A673 (cell line): ENCODE data around the gene CMC2.

ENCODE experiments used
- EZH2 ChIP-seq: fragments of 200-600 bp; sonication (generic); IDR thresholded peaks from 2 replicates; pipeline ENCODE4 v1.6.1; 2017; ENCODE audit warnings: borderline replicate concordance, low read depth, mild to moderate bottlenecking, mixed read lengths, antibody characterized with exemption, low read length; ENCODE audit not compliant: poor library complexity, severe bottlenecking
- TF ChIP-seq, protein P1 (sequence below): fragments of 300-800, 200-600 bp; sonication (generic); conservative IDR thresholded peaks from 2 replicates; pipeline ENCODE4 v1.5.1; 2017; ENCODE audit warnings: low read depth, mild to moderate bottlenecking, antibody characterized with exemption, low read length, moderate library complexity, mixed read lengths

DNA sequence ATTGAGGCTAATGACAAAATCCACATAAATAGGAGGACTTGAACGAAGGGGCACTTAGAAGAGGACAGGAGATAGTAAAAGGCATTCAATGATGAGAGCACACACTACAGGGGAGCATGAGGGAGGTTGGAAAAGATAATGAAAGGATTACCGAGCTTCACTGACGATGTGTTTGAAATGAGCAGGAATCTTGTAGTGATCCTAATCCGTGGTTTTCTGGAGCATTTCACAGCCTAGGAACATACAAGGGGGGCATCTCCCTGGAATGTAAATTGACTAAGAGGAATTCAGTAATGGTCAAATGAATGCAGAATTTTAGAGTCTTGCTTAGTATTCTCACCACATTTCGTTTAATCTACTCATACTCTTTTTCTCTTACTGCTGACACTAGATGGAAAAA is 34.2 kb upstream of the CMC2 start:
- TF ChIP-seq, protein P1, sequence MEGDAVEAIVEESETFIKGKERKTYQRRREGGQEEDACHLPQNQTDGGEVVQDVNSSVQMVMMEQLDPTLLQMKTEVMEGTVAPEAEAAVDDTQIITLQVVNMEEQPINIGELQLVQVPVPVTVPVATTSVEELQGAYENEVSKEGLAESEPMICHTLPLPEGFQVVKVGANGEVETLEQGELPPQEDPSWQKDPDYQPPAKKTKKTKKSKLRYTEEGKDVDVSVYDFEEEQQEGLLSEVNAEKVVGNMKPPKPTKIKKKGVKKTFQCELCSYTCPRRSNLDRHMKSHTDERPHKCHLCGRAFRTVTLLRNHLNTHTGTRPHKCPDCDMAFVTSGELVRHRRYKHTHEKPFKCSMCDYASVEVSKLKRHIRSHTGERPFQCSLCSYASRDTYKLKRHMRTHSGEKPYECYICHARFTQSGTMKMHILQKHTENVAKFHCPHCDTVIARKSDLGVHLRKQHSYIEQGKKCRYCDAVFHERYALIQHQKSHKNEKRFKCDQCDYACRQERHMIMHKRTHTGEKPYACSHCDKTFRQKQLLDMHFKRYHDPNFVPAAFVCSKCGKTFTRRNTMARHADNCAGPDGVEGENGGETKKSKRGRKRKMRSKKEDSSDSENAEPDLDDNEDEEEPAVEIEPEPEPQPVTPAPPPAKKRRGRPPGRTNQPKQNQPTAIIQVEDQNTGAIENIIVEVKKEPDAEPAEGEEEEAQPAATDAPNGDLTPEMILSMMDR, result no peak
- no peak for TF ChIP-seq EZH2
